Cortex of kidney (tissue), 1 donor: ENCODE results near the gene KRT8.
"Not testable (repeated sequence)": the region's sequence is repeated elsewhere in the genome, so short reads cannot be mapped to it uniquely, and the experiment has no call there.

Experiments
- DNase-seq: peaks from one replicate; lab custom pipeline; 2025; lab: John Stamatoyannopoulos, UW

The KRT8 gene

GRCh38 chr12:52901715-52902541, 2.9 kb downstream of the KRT8 start:
- DNase-seq, result no peak

- DNase-seq, result no peak
These were observed 3.8 kb downstream of the KRT8 start for GRCh38 chr12:52900896-52901714.

DNA sequence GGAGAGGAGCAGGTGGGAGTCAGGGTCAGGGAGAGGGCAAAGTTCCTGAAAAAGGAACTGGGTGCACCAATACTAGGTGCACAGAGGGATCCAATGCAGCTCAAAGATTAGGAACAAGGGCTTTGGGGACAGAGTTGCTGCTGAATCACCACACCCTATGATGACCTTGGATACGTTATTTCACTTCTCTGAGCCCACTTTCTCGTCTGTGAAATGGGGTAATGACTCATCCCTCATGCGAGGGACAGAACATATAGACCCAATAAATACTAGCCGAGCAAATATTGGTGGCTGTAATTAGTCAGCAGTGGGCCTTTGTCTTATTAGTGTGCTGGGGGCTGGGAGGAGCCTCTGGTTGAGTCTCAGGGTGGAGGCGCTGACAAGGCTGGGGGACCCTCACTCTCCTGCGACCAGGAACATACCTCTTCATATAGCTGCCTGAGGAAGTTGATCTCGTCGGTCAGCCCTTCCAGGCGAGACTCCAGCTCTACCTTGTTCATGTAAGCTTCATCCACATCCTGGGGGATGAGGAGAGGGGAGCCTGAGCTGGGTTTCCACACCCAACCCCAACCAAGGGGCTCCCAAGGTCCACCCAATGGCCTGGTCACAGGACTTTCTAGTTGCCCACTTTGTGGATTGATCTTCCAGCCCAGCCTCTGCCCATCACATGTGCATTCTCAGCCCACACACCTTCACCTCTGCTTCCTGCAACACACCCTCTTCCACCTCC, 4.5 kb downstream of the KRT8 start:
- no peak for DNase-seq

GRCh38 chr12:52899338-52900035, 5.4 kb downstream of the KRT8 start:
- DNase-seq, result no peak

- DNase-seq, result no peak
These were observed 8.4 kb downstream of the KRT8 start for GRCh38 chr12:52896190-52897100.

DNA sequence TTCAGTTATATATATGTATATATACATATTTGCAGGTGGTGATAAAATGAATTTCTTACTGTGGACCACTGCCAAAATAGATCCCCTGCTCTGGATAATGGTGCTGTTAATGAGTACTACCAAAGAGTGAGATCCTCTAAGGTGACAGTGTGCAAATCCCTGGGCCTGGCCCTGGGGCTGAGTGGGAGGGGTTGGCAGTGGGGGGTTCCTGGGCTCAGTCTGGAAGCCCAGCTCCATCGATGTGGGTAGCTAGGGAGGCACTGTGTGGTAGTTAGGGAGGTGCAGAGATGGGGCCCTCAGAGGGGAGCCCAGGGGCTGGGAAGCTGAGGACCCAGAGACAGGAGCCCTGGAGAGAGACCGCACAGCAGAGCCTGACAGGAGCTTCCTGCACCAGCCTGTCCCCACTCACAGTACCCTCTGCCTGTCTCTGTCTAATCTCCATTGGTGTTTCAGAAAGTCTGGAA, 9.1 kb downstream of the KRT8 start:
- no peak for DNase-seq

DNA sequence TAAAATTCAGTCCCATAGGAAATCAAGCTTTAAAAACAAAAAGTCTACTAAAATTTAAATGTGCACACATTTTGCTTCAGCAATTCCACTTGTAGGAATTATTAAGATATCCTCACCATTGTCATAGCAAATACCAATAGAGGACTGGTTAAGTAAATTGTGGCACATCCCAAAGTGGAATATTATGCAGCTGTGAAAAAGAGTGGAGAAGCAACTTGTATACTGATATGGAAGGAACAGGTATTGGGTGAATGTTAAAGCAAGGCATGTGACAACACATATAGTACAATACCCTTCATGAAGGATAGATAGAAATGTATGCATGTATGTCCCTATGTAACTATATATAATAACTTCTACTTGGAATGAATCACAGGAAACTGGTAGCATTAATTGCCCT, 11.9 kb downstream of the KRT8 start:
- DNase-seq, result no peak

DNA sequence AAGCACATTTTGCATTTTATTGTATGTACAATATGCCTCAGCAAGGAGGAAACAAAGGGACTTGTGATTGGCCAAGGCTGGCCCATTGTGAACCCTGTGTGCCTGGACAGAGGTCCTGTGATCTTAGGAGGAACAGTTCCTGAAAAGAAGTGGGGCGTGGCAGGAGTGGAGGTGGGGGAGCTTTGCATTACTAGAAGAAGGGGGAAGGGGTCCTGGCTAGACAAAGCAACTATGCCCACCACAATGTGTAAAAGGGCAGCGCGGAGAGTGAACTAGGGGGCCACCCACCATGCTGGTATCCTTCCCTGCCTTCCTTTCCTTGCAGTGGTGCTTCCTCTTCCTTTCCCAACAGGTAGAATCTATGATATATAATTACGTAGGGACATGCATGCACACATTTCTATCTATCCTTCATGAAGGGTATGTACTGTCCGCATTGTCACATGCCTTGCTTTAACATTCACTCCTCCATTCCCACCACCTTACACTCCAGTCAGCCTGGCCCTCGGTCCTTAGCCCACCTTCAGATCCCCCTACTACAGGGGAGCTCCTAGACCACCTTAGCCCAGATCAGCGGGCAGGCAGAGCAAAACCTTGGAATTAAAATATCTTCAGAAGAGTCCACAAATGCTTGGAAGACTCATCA, 12.5 kb downstream of the KRT8 start:
- DNase-seq, result no peak

GRCh38 chr12:52891044-52891443, 13.8 kb downstream of the KRT8 start:
- DNase-seq, result no peak

GRCh38 chr12:52890417-52890816, 14.5 kb downstream of the KRT8 start:
- no peak for DNase-seq

DNA sequence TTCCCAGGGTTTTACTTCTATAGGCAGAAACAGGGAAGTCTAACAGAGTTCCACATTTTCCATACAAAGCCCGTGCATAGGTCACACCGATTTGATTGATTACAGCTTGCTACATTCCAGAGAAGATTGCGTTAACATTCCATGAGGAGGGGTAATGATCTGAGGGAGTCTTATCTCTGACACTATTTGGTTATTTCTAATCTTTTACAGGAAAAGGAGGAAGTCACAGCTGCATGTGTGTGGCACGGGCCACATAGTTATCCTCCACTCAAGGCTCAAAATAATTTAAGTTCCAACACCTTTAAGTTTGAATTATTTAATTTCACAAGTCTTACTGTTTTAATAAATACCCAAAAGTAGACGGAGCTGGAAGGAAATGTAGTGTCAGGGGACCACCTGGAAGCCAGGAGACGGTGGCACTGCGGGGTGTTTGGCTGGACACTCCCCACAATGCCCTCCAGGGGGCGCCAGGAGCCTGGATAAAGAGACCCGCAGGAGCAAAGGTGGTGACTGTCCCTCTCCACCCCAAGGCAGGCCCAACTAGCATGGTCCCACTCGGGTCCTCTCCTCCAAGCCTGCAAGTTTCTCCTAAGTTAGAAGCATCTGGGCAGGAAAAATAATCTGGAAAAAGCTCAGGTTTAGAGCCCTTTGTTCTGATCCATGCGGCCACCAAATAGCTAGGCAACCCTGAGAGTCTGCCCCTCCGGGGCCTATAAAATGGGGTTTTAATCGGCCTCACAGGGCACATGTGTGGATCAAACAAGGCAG, 20.2 kb downstream of the KRT8 start:
- no peak for DNase-seq

GRCh38 chr12:52880499-52880898, 24.4 kb downstream of the KRT8 start:
- not testable (repeated sequence) for DNase-seq

DNA sequence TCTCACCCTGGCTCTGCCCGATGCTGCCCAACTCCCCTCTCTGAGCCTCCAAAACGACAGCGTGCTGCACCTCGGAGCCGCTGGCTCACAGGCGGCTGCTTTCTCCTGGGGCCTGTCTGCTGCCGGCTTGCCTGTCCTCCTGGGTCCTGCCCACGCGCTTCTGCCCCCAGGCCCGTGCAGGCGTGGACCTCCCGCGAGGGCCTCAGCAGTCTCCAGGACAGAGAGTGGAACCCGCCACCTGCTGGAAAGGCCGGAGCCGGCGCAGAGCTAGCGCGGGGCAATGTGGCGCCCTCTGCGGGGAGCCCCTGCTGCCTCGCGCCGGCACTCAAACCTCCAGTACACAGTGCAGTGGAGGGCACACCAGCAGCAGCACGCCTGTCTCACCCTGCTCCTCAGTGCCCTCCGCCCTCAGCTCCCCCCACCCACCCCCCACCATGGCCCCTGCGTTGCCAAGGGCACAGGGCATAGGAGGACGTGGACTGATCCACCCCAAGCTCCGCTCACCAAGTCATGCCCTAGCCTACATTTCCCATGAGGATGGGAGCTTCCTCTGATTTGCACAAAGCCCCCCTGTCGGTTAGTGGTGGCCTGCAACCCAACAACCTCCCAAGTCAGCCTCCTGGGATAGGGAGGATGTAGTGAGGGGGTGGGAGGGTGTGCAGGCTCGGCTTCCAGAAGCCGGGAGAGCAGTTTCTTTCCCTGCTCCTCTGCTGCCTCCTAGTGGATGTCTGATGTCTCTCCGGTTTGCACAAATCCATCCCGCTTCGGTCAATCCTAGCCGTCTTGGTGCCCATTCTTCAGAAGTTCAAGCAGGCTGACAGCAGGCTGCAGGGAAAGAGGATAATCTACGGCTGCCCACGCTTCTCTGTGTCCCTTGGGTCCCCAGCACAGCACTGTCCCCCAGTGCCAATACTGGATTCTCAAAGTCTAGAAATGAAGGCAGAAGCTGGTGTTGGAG, 25.2 kb downstream of the KRT8 start:
- no peak for DNase-seq

GRCh38 chr12:52878507-52879393, 26.1 kb downstream of the KRT8 start:
- DNase-seq, result no peak

DNA sequence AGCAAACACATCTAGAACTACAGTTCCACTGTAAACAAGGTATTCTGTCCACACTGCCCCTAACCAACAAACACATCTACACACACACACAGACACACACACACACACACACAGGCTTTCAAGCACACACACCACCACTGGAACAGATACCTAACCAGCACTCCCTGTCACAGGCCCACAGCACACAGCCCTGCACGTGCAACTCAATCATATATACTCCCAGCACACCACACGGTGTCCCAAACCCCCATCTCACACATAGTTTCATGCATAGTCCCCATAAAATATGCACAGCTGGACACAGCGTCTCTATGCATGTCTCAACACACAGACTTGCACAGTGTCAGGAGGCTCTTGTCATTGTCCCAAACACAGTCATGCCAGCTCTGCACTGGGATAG, 27.6 kb downstream of the KRT8 start:
- DNase-seq, result no peak

DNA sequence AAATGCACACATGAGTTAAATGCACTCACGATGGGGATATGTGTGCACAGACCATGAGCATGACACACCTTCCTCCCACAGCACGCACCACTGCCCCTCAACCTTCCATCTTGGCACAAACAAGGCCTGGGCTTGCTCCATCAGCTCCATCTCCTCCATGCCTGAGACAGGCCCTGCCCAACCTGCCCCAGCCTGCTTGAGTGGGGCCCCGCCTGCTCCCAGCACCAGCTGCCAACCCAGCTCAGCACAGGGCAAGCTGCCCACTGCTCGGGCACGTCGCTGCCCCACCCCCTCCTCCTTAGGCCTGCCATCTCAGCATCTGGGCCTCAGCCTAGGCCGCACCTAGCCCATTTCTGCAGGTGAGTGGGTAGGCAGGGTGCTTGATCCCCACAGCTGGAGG, 28.5 kb downstream of the KRT8 start:
- no peak for DNase-seq
